HG03060 (cell line): Measurements from ENCODE around the gene SYDE2.
A peak's percentile ranks its signal among the peaks of the same experiment; 100 is the strongest.
"Not testable (repeated sequence)": the region's sequence is repeated elsewhere in the genome, so short reads cannot be mapped to it uniquely, and the experiment has no call there.

Experiments used
- ATAC-seq: cut with Tn5 transposase; IDR thresholded peaks from one replicate; pipeline ENCODE4 v1.9.1; 2021; ENCODE audit warnings: low read depth, moderate number of reproducible peaks; ENCODE audit not compliant: unreplicated experiment

SYDE2 gene

DNA sequence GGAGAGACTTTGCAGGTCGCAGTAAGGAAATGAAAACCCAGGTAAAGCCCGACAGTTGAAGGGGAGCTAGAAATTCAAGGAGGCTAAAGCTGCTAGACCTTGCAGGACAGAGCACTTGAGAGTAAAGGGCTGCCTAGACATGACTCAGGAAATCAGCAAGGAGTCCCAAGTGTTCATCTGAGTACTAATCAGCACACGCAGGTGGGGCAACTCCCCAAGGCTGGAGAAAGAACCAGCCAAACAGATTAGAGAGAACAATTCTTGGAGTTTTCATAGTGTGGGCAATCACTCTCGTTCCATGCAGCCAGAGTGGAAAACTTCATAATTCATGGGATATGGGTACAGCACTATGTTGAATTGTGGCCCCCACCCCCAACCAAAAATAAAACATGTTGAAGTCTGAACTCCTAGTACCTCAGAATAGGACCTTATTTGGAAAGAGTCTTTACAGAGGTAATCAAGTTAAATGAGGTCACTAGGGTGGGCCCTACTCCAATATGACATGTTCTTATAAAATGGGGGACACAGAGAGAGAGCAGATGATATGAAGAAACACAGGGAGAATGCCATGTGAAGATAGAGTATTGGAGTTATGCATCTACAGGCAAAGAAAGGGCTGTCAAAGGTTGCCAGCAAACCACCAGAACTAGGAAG, 28.0 kb downstream of the SYDE2 start:
- no peak for ATAC-seq

DNA sequence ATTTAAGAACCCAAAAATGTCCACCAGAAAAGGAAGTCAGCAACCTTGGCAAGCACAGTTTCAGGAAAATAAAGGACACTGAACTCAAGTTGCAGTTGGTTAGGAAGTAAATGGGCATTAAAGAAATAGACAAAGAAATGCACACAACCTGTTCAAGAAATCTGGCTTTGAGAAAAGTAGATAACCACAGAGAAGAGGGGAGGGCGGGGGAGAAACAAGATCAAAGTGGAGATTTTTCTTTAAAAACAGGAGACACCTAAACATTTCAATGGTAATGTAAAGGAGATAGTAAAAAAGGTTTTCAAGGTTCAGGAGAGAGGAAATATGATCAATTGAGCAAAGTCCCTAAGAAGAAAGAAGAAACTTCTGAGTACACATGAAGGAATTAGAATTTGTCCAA, 29.1 kb downstream of the SYDE2 start:
- ATAC-seq: no peak

DNA sequence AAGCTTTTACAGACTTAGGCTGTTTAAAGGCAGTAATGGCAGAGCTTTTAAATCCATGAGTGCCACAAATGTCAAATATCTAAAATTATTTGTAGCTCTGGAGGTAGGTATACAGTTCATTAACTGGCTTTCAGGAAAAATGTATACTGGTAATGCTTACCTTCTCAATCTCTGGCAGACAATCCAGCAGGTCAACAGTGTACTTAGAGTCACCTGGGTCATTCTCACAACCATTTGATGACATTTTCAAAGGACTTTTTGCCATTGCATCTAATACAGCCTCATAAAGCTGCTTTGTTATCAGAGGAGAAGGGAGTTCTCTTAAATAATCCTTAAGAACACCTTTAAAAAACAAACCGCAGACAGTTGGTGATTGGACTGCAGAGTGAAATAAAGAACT, 31.9 kb downstream of the SYDE2 start:
- no peak for ATAC-seq

DNA sequence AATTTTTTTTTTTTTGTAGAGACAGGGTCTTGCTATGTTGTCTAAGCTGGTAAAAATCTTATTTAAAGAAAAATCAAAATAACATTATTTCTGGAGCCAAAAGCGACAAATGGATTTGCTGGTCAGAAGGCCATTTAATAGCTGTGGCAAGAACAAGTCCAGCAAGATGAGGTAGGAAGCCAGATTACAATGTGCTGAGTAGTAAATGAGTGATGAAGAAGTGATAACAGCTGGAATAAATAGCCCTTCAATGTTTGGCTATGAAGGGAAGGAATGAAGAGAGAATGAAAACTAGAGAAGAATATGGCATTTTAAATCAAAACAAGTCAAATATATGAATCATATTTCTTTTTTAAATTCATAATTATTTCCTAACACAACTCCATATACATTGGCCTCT, 34.5 kb downstream of the SYDE2 start:
- no peak for ATAC-seq

DNA sequence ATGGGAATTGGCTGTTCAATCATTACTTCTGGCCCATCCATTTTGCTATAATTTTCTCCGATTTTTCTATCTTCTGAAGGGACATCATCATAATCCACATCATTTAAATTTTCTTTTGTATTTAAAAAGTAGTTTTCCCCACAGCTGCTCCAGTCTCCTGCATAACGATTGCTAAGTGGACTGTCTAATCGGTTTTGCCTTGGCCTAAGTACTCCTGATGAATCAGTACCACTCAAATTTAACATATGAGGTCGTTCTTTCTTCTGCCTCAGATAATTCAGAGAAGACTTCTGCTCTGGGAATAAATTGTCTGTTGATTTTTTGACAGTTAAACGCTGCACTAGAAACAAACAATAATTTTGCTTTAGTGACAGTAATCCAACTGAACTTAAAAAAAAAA, 41.9 kb downstream of the SYDE2 start:
- ATAC-seq: no peak

DNA sequence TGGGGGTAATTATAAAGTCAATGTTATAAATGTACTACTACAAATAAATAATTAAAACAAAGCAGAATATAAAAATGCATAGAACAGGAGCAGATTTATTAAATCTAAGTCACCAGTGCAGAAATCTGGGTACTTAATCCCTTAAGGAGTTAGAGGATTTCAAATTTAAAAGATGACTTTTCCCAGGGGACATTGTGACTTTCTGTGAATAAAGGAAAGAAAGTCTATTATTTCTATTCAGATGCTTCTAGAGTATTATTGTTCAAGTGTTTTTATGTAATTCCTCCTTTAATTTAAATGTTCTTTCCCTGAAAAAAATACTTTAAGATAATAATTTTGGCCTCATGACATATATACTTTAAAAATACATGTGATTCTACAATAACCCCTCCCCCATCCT, 43.4 kb downstream of the SYDE2 start:
- no peak for ATAC-seq

DNA sequence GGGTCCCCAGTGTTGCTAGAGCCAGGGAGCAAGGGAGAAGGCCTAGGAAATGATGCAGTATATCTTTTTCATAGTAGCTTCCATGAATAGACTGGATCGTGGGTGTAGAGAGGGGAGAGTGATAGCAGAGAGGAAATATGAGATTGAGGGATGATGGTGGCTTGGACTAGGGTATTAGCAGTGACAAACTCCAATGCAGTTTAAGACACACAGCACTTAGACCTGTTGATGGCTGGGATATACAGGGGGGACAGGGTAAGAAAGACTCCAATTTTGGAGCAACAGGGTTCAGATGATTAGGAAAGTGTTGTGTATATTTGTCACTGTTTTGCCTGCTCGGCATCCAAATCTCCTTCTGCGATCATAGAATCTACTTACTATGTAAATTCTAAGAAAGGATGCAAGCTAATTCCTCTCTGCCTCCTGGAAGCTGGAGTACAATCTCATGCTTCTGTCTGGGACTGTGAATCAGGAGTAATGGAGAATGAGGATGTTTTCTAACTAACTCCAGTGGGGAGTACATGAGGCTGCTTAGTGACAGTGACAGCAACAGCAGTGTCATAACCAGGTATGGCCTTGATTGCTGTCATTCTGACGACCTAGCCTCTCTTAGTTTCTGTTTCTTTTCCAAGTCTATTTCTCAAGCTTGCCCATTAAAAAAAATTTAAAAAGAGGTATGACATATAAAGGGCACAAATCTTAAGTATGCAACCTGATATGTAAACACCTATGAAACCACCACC, 47.5 kb downstream of the SYDE2 start:
- ATAC-seq: peak; percentile 33

DNA sequence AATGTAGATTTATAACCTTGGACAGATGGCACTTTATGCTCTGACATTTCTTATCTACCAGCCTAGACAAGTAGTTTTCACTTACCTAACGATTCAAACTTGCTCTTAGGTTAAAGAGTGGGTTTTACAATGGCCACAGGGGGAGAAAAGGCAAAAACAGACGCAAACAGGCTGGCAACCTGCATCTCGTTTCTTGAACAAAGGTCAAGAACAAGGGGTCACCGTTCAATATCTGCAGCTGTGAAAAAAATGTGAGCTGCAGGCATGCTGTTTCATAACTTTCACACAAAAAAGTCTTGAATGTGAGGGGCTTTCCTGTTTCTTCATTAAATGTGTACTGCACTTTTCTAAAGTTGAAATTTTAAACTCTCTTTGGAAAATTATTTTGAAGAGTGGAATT, 49.4 kb downstream of the SYDE2 start:
- ATAC-seq: no peak

DNA sequence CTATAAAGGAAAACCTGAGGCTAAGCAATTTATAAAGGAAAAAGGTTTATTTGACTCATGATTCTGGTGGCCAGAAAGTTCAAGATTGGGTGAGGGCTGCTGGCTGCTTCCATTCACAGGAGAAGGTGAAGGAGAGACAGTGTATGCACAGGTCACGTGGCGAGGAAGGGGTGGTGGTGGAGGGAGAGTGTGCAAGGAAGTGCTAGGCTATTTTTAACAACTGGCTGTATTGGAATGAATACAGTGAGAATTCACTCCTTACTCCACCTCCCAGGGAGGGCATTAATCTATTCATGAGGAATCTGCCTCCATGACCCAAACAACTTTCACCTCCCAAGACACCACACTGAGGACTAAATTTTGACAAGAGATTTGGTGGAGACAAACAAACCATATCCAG, 51.0 kb downstream of the SYDE2 start:
- ATAC-seq: no peak

DNA sequence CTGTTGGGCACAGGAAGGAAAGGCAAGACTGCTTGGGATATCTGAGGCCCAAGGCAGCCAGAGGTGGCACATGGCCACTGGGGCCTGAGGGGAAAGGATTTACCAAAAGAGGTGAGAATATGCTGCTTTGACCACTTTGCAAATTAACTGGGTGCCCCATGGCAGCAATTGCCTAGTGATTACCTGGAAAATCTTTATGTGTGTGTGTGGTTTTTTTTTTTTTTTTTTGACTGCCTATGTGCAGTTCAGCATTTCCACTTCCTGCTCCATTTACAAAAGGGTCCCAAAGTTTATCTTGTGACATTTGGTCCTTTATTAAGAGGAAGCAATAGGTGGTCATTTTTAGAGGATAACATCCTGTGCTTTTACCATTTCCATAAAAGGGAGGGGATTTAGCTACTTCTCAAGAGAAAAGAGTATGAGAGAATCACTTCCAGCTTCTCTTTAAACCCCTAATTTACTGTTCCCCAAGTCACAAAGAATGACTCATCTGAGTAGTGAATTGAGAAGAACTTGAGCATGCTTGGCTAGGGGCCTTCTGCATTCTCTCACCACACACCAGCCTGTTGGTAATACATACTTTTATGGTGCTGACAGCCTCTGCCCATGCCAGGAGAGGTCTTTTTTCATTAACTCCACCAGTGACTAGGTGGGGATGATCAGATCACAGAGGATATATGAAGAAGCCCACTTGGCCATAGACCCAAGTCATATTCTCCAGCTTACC, 52.1 kb downstream of the SYDE2 start:
- peak; percentile 95 for ATAC-seq

DNA sequence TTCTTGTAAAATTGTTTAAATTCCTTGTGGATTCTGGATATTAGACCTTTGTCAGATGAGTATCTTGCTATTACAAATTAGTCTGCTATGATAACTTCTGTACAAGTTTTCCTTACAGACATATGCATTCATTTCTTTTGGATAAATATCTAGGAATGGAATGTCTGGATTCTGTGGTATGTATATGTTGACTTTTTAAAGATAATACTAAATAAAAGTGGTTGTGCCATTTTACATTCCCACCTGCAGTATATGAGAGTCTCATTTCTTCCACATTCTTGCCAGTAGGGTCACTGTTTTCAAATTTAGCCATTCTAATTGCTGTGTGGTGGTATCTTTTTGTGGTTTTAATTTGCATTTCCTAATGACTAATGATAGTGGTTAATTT, 53.9 kb downstream of the SYDE2 start:
- ATAC-seq: no peak

DNA sequence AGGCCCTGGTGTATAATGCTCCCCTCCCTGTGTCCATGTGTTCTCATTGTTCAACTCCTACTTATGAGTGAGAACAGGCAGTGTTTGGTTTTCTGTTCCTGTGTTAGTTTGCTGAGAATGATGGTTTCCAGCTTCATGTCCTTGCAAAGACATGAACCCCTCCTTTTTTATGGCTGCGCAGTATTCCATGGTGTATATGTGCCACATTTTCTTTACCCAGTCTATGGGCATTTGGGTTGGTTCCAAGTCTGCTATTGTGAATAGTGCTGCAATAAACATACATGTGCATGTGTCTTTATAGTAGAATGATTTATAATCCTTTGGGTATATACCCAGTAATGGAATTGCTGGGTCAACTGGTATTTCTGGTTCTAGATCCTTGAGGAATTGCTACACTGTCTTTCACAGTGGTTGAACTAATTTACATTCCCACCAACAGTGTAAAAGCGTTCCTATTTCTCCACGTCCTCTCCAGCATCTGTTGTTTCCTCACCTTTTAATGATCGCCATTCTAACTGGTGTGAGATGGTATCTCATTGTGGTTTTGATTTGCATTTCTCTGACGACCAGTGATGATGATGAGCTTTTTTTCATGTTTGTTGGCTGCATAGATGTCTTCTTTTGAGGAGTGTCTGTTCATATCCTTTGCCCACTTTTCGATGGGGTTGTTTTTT, 54.4 kb downstream of the SYDE2 start:
- ATAC-seq: not testable (repeated sequence)

DNA sequence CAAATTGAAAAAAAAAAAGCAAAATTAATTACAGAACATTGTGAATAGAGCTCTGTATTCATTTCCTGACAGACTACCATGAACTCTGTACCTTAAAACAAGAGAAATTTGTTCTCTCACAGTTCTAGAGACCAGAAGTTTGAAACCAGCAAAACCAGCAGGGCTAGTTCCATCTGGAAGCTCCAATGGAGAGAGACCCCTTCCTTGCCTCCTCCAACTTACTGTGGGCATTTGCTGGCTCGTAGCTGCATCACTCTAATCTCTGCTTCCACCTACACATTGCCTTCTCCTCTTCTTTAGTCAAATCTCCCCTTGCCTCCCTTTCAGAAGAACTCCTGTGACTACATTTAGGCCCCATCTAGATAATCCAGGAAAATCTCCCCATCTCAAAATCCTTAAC, 56.5 kb downstream of the SYDE2 start:
- ATAC-seq: no peak

DNA sequence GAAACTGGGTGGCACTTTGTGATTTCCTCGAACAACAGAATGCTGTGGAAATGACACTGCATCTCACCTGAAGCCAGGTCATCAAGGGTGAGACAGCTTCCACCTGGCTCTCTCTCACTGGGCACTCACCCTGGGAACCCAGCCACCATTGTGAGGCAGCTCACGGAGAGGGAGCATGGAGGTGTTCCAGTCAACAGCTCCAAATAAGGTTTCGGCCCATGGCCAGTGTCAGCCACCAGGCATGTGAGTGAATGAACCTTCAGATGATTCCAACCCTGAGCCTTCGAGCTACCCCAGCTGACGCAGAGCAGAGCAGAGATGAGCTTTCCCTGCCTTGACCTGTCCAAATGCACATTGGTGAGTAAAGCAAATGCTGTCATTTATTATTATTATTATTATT, 58.1 kb downstream of the SYDE2 start:
- ATAC-seq: no peak

DNA sequence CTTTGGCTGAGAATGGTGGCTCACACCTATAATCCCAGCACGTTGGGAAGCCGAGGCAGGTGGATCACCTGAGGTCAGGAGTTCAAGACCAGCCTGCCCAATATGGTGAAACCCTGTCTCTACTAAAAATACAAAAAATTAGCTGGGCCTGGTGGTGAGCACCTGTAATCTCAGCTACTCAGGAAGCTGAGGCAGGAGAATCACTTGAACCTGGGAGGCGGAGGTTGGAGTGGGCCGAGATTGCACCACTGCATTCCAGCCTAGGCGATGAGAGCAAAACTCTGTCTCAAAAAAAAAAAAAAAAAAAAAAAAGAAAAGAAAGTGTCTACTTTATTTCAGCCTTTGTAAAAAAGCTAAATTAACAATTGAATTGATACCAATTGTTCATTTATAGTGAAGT, 62.4 kb downstream of the SYDE2 start:
- not testable (repeated sequence) for ATAC-seq

DNA sequence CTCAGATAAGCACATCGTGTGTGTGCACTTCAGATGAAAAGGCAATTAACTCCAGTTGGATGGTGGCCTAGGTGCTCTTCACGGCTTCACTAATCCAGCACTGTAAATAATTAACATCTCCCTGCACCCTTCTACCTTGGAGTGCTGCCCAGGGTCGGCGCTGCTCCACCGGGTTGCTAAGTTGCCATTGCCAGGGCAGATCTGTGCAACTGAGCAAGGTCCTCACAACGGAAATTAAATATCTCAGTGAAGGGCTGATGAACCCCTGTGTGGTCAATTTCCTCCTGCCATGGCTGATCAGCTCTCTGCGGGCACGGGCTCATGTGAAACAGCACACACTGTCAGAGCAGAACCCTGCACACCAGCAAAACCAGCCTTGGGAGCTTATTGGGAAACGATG, 63.2 kb downstream of the SYDE2 start:
- ATAC-seq: no peak

DNA sequence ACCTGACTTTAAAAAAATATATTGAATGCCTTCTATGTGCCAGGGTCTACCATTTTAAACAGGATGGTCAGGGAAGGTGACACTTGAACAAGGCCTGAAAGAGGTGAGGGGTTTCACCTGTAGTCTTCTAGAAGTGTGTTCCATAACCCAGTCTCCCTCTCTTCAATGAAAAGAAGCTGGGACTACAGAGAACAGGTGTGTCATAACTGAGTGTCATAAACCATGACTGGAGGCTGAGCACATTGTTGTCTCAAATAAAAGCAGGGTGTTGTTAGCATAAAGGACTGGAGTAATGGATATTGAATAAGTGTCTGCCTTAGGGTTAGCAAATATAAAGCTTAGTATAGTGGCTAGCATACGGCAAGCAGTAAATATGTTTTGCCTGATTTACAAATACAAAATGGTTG, 65.4 kb downstream of the SYDE2 start:
- no peak for ATAC-seq

DNA sequence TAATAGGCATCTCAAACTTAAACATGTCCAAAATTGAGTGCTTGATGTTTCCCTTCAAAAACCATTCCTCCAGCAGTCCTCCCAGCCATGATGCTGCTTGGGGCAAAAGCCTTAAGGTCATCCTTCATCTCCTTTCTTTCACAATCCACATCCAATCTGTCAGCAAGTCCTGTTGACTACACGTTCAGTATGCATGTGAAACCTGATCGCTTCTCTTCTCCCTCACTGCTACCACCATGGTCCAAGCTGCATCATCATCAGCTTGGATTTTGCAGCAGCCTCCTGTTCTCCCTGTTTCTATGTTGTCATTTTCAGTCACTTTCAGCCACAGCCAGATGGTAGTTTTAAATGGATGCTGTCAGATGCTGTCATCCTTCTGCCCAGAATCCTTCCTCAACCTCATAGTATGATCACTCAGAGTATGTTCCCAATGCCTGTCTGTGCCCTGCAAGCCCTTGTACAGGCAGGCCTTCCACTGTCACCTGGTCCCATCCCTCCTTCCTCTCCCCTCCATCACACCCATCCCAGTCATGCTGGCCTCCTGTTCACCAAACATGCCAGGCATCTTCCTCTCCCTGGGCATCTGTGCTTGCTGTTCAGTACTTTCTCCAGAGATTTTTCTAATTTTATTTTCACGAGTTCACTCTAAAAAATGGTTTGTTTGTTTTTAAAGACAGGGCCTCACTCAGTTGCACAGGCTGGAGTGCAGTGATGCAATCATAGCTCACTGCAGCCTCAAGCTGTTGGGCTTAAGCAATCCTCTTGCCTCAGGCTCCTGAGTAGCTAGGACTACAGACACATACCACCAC, 66.0 kb downstream of the SYDE2 start:
- no peak for ATAC-seq

DNA sequence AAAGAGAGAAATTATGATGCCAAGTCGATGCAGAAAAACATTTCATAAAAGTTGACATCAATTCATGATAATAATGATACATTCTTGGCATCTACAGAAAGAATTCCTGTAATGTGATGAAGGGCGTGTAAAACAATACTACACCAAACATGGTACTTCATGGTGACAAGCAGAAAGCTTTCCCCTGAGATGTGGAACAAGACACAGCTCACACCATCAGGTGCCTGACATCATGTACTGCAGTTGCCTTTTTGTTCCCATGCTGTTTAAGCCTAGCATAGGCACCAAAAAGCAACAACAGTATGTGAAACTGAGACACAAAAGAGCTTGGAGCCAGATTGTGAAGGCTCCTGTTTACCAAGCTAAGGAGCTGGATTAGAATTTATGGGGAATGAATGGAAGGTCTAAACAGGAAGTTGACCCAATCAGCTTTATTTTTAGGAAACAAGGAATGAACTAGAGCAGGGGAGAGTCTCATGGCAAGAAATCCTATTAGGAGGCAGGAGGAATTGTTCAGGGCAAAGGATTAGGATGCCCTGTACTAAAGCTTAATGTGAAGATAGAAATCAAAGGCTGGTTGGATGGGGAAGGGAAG, 67.2 kb downstream of the SYDE2 start:
- no peak for ATAC-seq

DNA sequence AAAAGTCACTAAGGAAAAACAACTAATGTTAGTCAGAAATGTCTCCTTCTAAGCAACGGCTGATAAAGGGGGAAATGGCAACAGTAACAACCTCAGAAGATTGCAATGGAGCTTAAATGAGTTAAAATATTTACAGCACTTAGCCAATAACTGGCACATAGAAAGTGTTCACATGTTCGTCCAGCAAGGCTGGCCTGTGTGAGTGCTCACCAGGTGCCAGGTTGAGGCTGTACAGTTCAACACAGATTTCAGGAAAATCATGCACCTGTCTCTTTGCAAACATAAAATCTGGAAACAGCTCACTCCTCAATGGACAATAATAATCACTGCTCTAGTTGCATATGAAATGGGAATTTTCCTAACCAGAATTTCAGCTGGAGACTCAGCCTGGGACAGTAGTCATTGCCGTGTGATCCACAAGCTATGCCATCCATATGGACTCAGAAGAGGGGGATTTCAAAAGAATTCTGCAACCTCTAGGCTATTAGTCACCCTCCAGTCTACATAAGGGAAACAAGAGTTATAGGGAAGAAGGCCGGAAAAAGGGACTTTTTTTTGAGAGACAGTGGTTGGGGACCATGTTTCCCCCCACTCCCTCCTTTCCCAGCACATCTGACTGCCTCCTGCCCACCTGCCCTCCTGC, 68.6 kb downstream of the SYDE2 start:
- no peak for ATAC-seq
